Activated CD8-positive, alpha-beta memory T cell treated with anti-CD3 and anti-CD28 coated beads for 48 hours (primary cell): ENCODE data around the gene UBTD2.
"Not testable (repeated sequence)": the region's sequence is repeated elsewhere in the genome, so short reads cannot be mapped to it uniquely, and the experiment has no call there.

ENCODE experiments used
- DNase-seq, 3 experiments: peaks; one replicate each; pipeline ENCODE4 v3.0.0-alpha.2; 2020; ENCODE audit warnings: low read depth in 2 of 3, low spot score in 2 of 3

UBTD2 gene

DNA sequence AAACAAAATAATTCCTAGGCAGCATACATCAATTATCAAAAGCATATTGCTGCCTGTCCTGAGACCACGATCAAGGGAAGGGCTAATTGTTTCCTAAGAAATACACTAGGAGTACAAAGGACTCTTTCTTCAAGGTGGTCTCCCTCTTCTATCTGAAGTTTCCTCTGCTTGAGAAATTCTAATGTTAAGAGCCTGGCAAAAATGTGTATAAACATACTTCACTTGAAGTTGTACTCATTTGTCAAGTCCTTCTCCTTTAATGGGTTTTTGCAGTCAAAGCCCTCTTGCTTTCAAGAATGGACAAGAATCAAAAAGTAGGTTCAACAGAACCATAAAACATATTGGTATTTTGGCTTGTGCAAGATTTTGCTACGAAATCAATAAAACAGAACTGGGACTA lies 31.1 kb downstream of the UBTD2 start:
- no peak for DNase-seq

GRCh38 chr5:172251419-172251818 lies 32.1 kb downstream of the UBTD2 start:
- DNase-seq: no peak

- no peak for DNase-seq
Measured at GRCh38 chr5:172248637-172249036, 34.9 kb downstream of the UBTD2 start.

DNA sequence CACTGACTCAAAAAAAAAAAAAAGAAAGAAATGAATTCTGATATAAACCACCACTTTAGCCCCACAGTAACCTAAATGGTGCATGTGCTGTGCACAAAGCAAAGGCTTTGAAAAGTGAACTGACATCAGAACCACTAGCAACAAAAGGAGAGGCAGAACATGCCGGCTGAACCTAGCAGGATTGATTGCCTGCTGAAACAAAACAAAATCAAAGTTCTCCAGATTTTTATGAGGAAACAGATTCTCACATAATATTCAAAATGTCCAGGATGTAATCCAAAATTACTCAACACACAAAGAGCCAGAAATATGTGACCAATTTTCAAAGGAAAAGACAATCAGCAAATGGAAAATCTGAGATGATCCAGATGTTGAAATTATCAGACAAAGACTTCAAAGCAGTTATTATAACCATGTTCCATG lies 37.9 kb downstream of the UBTD2 start:
- DNase-seq: no peak

- DNase-seq: no peak
Measured at GRCh38 chr5:172245046-172245445, 38.5 kb downstream of the UBTD2 start.

- DNase-seq: no peak
Measured at GRCh38 chr5:172243302-172243701, 40.3 kb downstream of the UBTD2 start.

- DNase-seq: no peak
Measured at GRCh38 chr5:172238334-172238733, 45.2 kb downstream of the UBTD2 start.

DNA sequence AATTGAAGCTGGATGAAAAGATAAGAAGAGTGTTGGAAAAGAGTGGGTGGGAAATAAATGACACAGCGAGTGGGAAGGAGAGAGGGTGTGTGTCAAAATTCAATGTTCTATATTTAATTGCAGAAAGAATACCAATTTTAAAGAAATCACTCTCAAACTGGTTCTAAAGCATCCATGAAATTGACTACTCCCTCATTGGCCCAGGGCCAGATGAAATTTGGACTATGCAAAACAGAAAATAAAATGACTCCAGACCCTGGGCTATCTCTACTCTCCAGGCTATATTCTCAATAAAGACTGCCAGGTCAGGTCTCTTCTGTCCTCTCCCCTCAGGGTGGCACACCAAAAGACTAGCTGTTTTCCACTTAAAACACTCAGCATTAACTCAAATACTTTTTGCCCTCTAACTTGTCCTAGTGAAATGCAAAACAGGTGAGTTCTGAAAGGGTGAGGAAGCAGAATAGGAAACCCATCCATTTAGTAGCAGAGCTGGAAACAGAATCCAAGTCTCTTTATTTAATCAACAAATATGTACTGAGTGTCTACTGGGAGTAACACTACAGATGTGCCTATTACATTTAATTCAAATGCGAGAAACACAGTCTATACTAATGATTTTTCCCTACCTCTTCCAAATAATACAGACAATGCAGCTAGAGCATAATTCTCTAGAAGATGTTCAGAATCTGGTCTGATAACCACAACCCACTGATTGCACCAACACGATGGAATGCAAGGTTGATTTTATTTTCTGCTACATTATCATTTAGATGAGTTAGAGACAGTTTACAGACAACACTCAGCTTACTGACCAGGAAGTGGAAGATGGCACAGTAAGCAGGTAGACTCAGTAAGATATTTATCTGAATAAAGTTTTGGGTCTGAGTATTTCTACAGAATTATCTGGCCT lies 47.5 kb downstream of the UBTD2 start:
- DNase-seq: no peak

GRCh38 chr5:172235132-172235780 lies 48.3 kb downstream of the UBTD2 start:
- no peak for DNase-seq

- no peak for DNase-seq
Measured at GRCh38 chr5:172234031-172234430, 49.5 kb downstream of the UBTD2 start.

DNA sequence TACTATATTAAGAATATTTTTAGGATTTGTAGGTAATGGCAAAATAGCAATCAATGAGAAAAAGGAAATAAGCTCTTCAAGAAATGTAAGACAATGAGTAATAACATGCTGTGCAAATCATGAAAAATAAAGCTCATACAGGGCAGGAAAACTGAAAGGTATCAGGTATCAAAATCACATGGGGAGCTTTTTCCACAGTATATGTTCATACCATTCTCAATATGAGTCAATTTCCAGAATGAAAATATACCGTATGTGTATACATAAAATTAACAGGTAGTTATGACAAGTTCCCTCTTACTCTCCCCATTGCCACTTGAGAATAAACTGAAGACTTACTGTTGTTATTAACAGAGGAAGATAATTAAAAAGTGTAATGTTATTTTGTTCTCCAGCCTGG lies 53.7 kb downstream of the UBTD2 start:
- DNase-seq: no peak

- no peak for DNase-seq
Measured at GRCh38 chr5:172224996-172225395, 58.6 kb downstream of the UBTD2 start.

DNA sequence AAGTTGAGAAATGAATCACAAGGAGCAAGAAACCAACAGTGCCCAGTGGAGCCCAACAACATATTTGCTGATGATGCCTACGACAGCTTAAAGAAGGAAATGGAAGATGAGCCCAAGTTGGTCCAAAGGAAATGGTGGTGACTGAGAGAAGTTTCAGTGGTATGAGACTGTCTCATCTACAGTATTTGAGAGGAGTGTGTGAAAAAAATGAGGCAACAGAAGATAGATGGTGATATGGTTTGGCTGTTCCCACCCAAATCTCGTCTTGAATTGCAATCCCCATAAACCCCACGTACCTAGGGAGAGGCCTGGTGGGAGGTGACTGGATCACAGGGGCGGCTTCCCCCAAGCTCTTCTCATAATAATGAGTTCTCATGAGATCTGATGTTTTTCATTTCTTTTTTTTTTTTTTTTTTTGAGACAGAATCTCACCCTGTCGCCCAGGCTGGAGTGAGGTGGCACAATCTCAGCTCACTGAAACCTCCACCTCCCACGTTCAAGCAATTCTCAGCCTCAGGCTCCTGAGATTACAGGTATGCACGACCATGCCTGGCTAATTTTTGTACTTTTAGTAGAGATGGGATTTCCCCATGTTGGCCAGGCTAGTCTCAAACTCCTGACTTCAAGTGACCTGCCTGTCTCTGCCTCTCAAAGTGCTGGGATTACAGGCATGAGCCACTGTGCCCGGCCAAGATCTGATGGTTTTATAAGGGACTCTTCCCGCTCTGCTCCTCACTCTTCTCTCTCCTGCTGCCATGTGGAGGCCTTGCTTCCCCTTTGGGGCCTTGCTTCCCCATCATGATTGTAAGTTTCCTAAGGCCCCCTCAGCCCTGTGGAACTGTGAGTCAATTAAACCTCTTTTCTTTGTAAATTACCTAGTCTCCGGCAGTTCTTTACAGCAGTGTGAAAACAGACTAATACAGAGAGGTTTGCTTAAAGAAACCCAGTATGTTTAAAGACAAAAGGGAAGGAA lies 59.4 kb downstream of the UBTD2 start:
- DNase-seq: peak; percentile 20 to 28 (median 23)

- no peak for DNase-seq
Measured at GRCh38 chr5:172219296-172219695, 64.3 kb downstream of the UBTD2 start.

DNA sequence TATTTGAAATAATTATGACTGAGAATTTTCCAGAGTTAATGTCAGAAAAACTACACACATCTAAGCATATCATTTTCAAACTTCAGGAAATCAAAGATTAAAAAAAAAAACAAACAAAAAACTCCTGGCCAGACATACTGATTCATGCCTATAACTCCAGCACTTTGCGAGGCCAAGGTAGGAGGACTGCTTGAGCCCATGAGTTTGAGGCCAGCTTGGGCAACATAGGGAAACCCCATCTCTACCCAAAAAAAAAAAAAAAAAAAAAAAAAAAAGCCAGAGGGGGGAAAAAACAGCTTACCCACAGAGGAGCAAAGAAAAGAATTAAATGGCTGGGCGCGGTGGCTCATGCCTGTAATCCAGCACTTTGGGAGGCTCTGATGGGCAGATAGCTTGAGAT lies 67.2 kb downstream of the UBTD2 start:
- DNase-seq: no peak

DNA sequence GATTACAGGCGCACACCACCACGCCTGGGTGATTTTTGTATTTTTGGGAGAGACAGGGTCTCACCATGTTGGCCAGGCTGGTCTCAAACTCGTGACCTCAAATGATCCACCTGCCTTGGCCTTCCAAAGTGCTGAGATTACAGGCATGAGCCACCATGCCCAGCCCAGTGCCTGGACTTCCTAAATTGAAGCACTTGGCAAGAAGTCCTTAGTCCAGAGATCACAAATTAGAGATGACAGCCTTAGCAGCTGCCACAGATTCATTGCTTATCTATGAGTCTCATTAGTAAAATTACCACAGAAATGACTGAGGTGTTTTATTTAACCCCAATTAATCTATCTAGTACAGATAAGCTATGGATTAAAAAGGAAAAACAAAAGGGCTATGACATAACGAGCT lies 70.4 kb downstream of the UBTD2 start:
- DNase-seq: no peak

GRCh38 chr5:172211676-172212075 lies 71.9 kb downstream of the UBTD2 start:
- no peak for DNase-seq

DNA sequence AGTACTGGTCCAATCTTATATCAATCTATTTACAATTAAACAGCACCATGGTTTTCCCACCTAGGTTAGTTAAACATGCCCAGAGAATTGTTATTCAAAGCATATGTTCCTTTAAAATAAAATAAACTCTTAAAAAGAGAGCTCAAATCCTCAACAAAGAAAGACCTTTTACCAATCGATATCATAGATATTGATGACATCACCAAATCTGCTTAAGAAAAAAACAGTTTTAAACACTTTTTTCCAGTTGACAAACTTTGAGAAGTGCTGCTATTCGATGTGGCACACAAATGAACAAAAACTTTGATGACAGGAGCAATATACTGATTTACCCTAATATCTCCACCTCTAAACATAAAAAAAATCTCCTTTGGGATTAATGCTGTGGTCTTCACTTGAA lies 73.8 kb downstream of the UBTD2 start:
- no peak for DNase-seq

GRCh38 chr5:172207511-172207910 lies 76.1 kb downstream of the UBTD2 start:
- no peak for DNase-seq

GRCh38 chr5:172205984-172206383 lies 77.6 kb downstream of the UBTD2 start:
- not testable (repeated sequence) for DNase-seq

GRCh38 chr5:172200476-172200875 lies 83.1 kb downstream of the UBTD2 start:
- no peak for DNase-seq
